Duodenal mucosa (tissue), 2 donors: ENCODE measurements around the gene MMP3.

Experiments
- H3K27ac ChIP-seq: one replicate; pipeline ENCODE4 v1.7.0; 2013; ENCODE audit warnings: low read depth, low read length
- H3K27me3 ChIP-seq, 2 donors: one replicate each; pipeline ENCODE4 v1.7.0; 2013; ENCODE audit warnings: low read length in 2 of 2, control low read depth in 1 of 2; ENCODE audit not compliant: insufficient read depth in 2 of 2, control insufficient read depth in 1 of 2
- H3K36me3 ChIP-seq, 2 donors: one replicate each; pipeline ENCODE4 v1.7.0; 2013; ENCODE audit warnings: low read length in 2 of 2, control low read depth in 1 of 2; ENCODE audit not compliant: insufficient read depth in 2 of 2, control insufficient read depth in 1 of 2
- H3K4me1 ChIP-seq, 2 donors: one replicate each; pipeline ENCODE4 v1.7.0; 2013; ENCODE audit warnings: low read length in 2 of 2, control low read depth in 1 of 2; ENCODE audit not compliant: insufficient read depth in 2 of 2, control insufficient read depth in 1 of 2
- H3K4me3 ChIP-seq, 2 donors: one replicate each; pipeline ENCODE4 v1.7.0; 2013; ENCODE audit warnings: low read length in 2 of 2, low read depth in 1 of 2
- H3K9ac ChIP-seq, 2 donors: one replicate each; pipeline ENCODE4 v1.7.0; 2013; ENCODE audit warnings: low read length in 2 of 2, low read depth in 1 of 2
- H3K9me3 ChIP-seq, 2 donors: one replicate each; pipeline ENCODE4 v1.7.0; 2013; ENCODE audit warnings: low read length in 2 of 2, control low read depth in 1 of 2; ENCODE audit not compliant: control insufficient read depth in 1 of 2

Gene MMP3

GRCh38 chr11:102864724-102865123 lies 21.3 kb upstream of the MMP3 start:
- no peak overlapping the region for H3K27ac ChIP-seq
- no peak overlapping the region for H3K9ac ChIP-seq
- H3K36me3 ChIP-seq: no peaks in the 10 kb centered on the region
- no peaks in the 10 kb centered on the region for H3K27me3 ChIP-seq
- H3K4me1 ChIP-seq: peaks cover 5 to 17% of the 10 kb centered on the region in 2 donors
- no peak overlapping the region for H3K4me3 ChIP-seq
- no peaks in the 10 kb centered on the region for H3K9me3 ChIP-seq

GRCh38 chr11:102853956-102854355 lies 10.5 kb upstream of the MMP3 start:
- H3K4me3 ChIP-seq: no peak overlapping the region
- H3K9me3 ChIP-seq: no peaks in the 10 kb centered on the region
- no peaks in the 10 kb centered on the region for H3K27me3 ChIP-seq
- H3K36me3 ChIP-seq: no peaks in the 10 kb centered on the region
- peak overlapping the region; percentile 25 for H3K27ac ChIP-seq
- no peak overlapping the region for H3K9ac ChIP-seq
- peaks cover 16 to 27% of the 10 kb centered on the region in 2 donors for H3K4me1 ChIP-seq

GRCh38 chr11:102853055-102853454 lies 9.6 kb upstream of the MMP3 start:
- no peaks in the 10 kb centered on the region for H3K9me3 ChIP-seq
- peaks cover 16 to 27% of the 10 kb centered on the region in 2 donors for H3K4me1 ChIP-seq
- no peak overlapping the region for H3K9ac ChIP-seq
- no peak overlapping the region for H3K27ac ChIP-seq
- no peak overlapping the region for H3K4me3 ChIP-seq
- no peaks in the 10 kb centered on the region for H3K36me3 ChIP-seq
- no peaks in the 10 kb centered on the region for H3K27me3 ChIP-seq

GRCh38 chr11:102850973-102851745 lies 7.8 kb upstream of the MMP3 start:
- Histone ChIP-seq H3K27me3 (no peaks in the 10 kb centered on the region), H3K4me3 (peak overlapping the region in 1 of 2 donors; percentile 30), H3K36me3 (no peaks in the 10 kb centered on the region), H3K9ac (no peak overlapping the region), H3K27ac (no peak overlapping the region), H3K9me3 (no peaks in the 10 kb centered on the region), H3K4me1 (peaks cover 16 to 30% of the 10 kb centered on the region in 2 donors)

GRCh38 chr11:102849311-102849710 lies 5.9 kb upstream of the MMP3 start:
- Histone ChIP-seq H3K27ac (no peak overlapping the region), H3K4me3 (no peak overlapping the region), H3K4me1 (peaks cover 16 to 33% of the 10 kb centered on the region in 2 donors), H3K9ac (no peak overlapping the region), H3K9me3 (no peaks in the 10 kb centered on the region), H3K36me3 (no peaks in the 10 kb centered on the region), H3K27me3 (no peaks in the 10 kb centered on the region)

GRCh38 chr11:102846292-102846691 lies 2.9 kb upstream of the MMP3 start:
- no peaks in the 10 kb centered on the region for H3K9me3 ChIP-seq
- H3K9ac ChIP-seq: no peak overlapping the region
- no peaks in the 10 kb centered on the region for H3K27me3 ChIP-seq
- no peak overlapping the region for H3K27ac ChIP-seq
- no peak overlapping the region for H3K4me3 ChIP-seq
- no peaks in the 10 kb centered on the region for H3K36me3 ChIP-seq
- H3K4me1 ChIP-seq: peaks cover 10 to 25% of the 10 kb centered on the region in 2 donors

GRCh38 chr11:102842930-102843329 lies 479 bp downstream of the MMP3 start:
- Histone ChIP-seq H3K9me3 (no peaks in the 10 kb centered on the region), H3K9ac (no peak overlapping the region), H3K27me3 (no peaks in the 10 kb centered on the region), H3K4me1 (peaks cover 0 to 17% of the 10 kb centered on the region in 2 donors), H3K36me3 (no peaks in the 10 kb centered on the region), H3K27ac (no peak overlapping the region), H3K4me3 (no peak overlapping the region)

GRCh38 chr11:102840018-102840417 lies 3.4 kb downstream of the MMP3 start:
- Histone ChIP-seq H3K9me3 (no peaks in the 10 kb centered on the region), H3K4me1 (peaks cover 7 to 27% of the 10 kb centered on the region in 2 donors), H3K27ac (no peak overlapping the region), H3K27me3 (no peaks in the 10 kb centered on the region), H3K9ac (no peak overlapping the region), H3K36me3 (no peaks in the 10 kb centered on the region), H3K4me3 (no peak overlapping the region)

GRCh38 chr11:102837646-102838045 lies 5.8 kb downstream of the MMP3 start:
- Histone ChIP-seq H3K27ac (no peak overlapping the region), H3K27me3 (no peaks in the 10 kb centered on the region), H3K4me3 (no peak overlapping the region), H3K9me3 (no peaks in the 10 kb centered on the region), H3K4me1 (peaks cover 7 to 24% of the 10 kb centered on the region in 2 donors), H3K36me3 (no peaks in the 10 kb centered on the region), H3K9ac (no peak overlapping the region)

GRCh38 chr11:102837156-102837555 lies 6.3 kb downstream of the MMP3 start:
- Histone ChIP-seq H3K4me3 (no peak overlapping the region), H3K9me3 (no peaks in the 10 kb centered on the region), H3K4me1 (peaks cover 7 to 24% of the 10 kb centered on the region in 2 donors), H3K9ac (no peak overlapping the region), H3K27ac (no peak overlapping the region), H3K27me3 (no peaks in the 10 kb centered on the region), H3K36me3 (no peaks in the 10 kb centered on the region)
